ENCODE results near the gene DCBLD1.

GRCh38 chr6:117533775-117534174, 51.3 kb downstream of the DCBLD1 start:
- TF ChIP-seq, protein P1, sequence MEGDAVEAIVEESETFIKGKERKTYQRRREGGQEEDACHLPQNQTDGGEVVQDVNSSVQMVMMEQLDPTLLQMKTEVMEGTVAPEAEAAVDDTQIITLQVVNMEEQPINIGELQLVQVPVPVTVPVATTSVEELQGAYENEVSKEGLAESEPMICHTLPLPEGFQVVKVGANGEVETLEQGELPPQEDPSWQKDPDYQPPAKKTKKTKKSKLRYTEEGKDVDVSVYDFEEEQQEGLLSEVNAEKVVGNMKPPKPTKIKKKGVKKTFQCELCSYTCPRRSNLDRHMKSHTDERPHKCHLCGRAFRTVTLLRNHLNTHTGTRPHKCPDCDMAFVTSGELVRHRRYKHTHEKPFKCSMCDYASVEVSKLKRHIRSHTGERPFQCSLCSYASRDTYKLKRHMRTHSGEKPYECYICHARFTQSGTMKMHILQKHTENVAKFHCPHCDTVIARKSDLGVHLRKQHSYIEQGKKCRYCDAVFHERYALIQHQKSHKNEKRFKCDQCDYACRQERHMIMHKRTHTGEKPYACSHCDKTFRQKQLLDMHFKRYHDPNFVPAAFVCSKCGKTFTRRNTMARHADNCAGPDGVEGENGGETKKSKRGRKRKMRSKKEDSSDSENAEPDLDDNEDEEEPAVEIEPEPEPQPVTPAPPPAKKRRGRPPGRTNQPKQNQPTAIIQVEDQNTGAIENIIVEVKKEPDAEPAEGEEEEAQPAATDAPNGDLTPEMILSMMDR (IDR thresholded peaks at IDR 0.05; ENCODE audit: insufficient read depth, low read length, poor library complexity, severe bottlenecking): no peak
- no peak for TF ChIP-seq EZH2phosphoT487 (conservative IDR thresholded peaks at IDR 0.05; ENCODE audit: low read length)
